Neural progenitor cell (in vitro differentiated cells): ENCODE results near the gene PKDCC. TPM values are rescaled to one million over a fixed set of nuclear protein-coding genes. Genes with fewer than 3 reads are reported as not detected.

Source experiments
- DNase-seq: peaks from one replicate; pipeline ENCODE4 v3.0.0-alpha.2; 2016; ENCODE audit warnings: low spot score
- H2AFZ ChIP-seq: fragments of 200-600 bp; sonication (generic); replicated peaks from 2 replicates; pipeline ENCODE4 v1.6.1; 2016; ENCODE audit warnings: antibody characterized with exemption
- H3F3A ChIP-seq: fragments of 200-600 bp; sonication (generic); 2 replicates; pipeline ENCODE4 v1.6.1; 2016; ENCODE audit warnings: antibody characterized with exemption, low read depth
- H3K27ac ChIP-seq: fragments of 200-600 bp; sonication (generic); 2 replicates; pipeline ENCODE4 v1.5.1; 2016; ENCODE audit warnings: mild to moderate bottlenecking
- H3K27me3 ChIP-seq: fragments of 200-600 bp; sonication (generic); 2 replicates; pipeline ENCODE4 v1.6.1; 2016; ENCODE audit warnings: mild to moderate bottlenecking, moderate library complexity
- H3K36me3 ChIP-seq: fragments of 200-600 bp; sonication (generic); 2 replicates; pipeline ENCODE4 v1.5.1; 2016
- H3K4me1 ChIP-seq: fragments of 200-600 bp; sonication (generic); 2 replicates; pipeline ENCODE4 v1.6.1; 2016; ENCODE audit warnings: mixed run types
- H3K4me2 ChIP-seq: fragments of 200-600 bp; sonication (generic); 2 replicates; pipeline ENCODE4 v1.6.1; 2016
- H3K4me3 ChIP-seq: fragments of 200-600 bp; sonication (generic); 2 replicates; pipeline ENCODE4 v1.5.1; 2016
- H3K79me2 ChIP-seq: fragments of 200-600 bp; sonication (generic); 2 replicates; pipeline ENCODE4 v1.6.1; 2016; ENCODE audit warnings: low read depth
- H3K9ac ChIP-seq: fragments of 200-600 bp; sonication (generic); 2 replicates; pipeline ENCODE4 v1.6.1; 2016
- H3K9me3 ChIP-seq: fragments of 200-600 bp; sonication (generic); 2 replicates; pipeline ENCODE4 v1.5.1; 2016; ENCODE audit warnings: low read depth
- H4K20me1 ChIP-seq: fragments of 200-600 bp; sonication (generic); 2 replicates; pipeline ENCODE4 v1.6.1; 2016; ENCODE audit warnings: low read depth
- H3K27ac Mint-ChIP-seq: 3 replicates; pipeline ENCODE4 v1.8.0; 2021; ENCODE audit warnings: mixed read lengths
- H3K27me3 Mint-ChIP-seq: 2 replicates; pipeline ENCODE4 v1.8.0; 2022; ENCODE audit warnings: low read depth, mild to moderate bottlenecking, inconsistent platforms, moderate library complexity, mixed read lengths; ENCODE audit not compliant: insufficient read depth
- H3K36me3 Mint-ChIP-seq: 3 replicates; pipeline ENCODE4 v1.8.0; 2021; ENCODE audit warnings: mixed read lengths
- H3K4me1 Mint-ChIP-seq: 3 replicates; pipeline ENCODE4 v1.8.0; 2021; ENCODE audit warnings: mixed read lengths
- H3K4me3 Mint-ChIP-seq: 3 replicates; pipeline ENCODE4 v1.8.0; 2021; ENCODE audit warnings: mild to moderate bottlenecking, moderate library complexity, mixed read lengths
- H3K9me3 Mint-ChIP-seq: 3 replicates; pipeline ENCODE4 v1.8.0; 2020; ENCODE audit warnings: mixed read lengths
- EZH2 ChIP-seq: fragments of 200-600 bp; sonication (generic); IDR thresholded peaks from 2 replicates; pipeline ENCODE4 v1.6.1; 2017; ENCODE audit warnings: antibody characterized with exemption, mild to moderate bottlenecking, moderate library complexity
- EZH2phosphoT487 ChIP-seq: fragments of 200-600 bp; sonication (generic); IDR thresholded peaks from 2 replicates; pipeline ENCODE4 v1.6.1; 2017; ENCODE audit warnings: antibody characterized with exemption
- total RNA-seq: library from RNA; depleted of rRNA; stranded (reverse); fragments of >200 nt; gene quantifications from 2 replicates; pipeline ENCODE4 v1.2.3, GENCODE V29; 2015; ENCODE audit warnings: low replicate concordance
- TF ChIP-seq, protein P1 (sequence below): fragments of 200-600 bp; sonication (generic); IDR thresholded peaks from 2 replicates; pipeline ENCODE4 v1.5.1; 2017; ENCODE audit warnings: antibody characterized with exemption, mild to moderate bottlenecking

PKDCC gene
- total RNA-seq, 1 donor from 2014 or later, result 70.4 TPM

DNA sequence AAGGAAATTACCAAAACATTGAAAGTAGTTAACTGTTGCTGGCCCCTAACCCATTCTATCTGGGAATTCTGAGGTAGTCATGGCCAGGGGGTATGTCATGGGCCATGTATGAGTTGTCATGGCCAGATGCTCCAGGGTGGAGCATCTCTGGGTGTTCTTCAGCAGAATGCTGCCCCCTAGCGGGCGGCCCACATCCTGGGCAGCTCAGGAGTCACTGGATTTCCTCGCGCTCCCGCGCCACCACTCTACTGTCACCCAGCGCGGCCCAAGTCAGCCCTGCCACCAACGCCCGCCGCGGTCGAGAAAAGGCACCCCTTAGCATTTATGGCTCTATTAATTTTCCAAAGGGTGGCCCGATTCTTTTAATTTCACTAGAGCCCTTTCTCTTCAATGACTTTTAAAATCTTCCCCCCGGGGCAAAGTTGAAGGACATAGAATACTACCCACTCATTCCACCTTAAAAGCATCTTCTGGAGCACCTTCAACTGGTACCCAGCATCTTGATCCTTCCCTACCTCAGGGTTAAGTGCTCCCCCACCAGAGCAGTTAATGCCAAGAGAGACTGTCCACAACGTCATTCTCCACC is 41.6 kb downstream of the PKDCC start:
- Histone ChIP-seq H3K4me3 (no peak overlapping the region), H3K9ac (no peak overlapping the region), H2AFZ (no peak overlapping the region), H3F3A (no peaks in the 10 kb centered on the region), H3K9me3 (no peaks in the 10 kb centered on the region), H3K4me2 (no peak overlapping the region), H3K79me2 (no peaks in the 10 kb centered on the region), H4K20me1 (no peaks in the 10 kb centered on the region), H3K4me1 (peaks cover 16% of the 10 kb centered on the region), H3K27ac (no peak overlapping the region), H3K36me3 (no peaks in the 10 kb centered on the region), H3K27me3 (peaks cover 12% of the 10 kb centered on the region)
- TF ChIP-seq, protein P1, sequence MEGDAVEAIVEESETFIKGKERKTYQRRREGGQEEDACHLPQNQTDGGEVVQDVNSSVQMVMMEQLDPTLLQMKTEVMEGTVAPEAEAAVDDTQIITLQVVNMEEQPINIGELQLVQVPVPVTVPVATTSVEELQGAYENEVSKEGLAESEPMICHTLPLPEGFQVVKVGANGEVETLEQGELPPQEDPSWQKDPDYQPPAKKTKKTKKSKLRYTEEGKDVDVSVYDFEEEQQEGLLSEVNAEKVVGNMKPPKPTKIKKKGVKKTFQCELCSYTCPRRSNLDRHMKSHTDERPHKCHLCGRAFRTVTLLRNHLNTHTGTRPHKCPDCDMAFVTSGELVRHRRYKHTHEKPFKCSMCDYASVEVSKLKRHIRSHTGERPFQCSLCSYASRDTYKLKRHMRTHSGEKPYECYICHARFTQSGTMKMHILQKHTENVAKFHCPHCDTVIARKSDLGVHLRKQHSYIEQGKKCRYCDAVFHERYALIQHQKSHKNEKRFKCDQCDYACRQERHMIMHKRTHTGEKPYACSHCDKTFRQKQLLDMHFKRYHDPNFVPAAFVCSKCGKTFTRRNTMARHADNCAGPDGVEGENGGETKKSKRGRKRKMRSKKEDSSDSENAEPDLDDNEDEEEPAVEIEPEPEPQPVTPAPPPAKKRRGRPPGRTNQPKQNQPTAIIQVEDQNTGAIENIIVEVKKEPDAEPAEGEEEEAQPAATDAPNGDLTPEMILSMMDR, result peak; percentile 74
- TF ChIP-seq EZH2 (no peak), EZH2phosphoT487 (no peak)
- H3K4me1 Mint-ChIP-seq, result peaks cover 10% of the 10 kb centered on the region
- H3K4me3 Mint-ChIP-seq, result no peak overlapping the region
- H3K9me3 Mint-ChIP-seq, result no peaks in the 10 kb centered on the region
- DNase-seq, result peak; percentile 82
- peaks cover 21% of the 10 kb centered on the region for H3K27me3 Mint-ChIP-seq
- H3K36me3 Mint-ChIP-seq, result no peaks in the 10 kb centered on the region
- no peak overlapping the region for H3K27ac Mint-ChIP-seq

DNA sequence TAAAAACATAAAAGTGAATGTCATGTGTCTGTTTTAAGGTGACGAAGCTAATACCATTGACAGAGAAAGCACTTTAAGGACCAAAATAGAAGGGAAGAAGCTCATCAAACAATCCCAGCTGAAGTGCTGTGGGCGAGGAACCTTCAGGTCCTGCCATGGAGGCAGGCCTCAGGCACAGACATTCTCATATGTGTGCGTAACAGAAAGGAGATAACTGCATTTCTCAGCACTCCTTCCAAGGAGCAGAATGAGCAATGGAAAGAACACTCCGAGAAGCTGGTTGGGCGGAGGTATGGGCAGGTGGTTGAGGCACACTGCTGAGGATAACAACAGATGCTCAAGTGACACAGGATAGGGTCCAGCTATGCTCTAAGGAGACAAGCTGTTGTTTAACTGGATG is 42.4 kb downstream of the PKDCC start:
- Mint-ChIP-seq H3K4me1 (peaks cover 7% of the 10 kb centered on the region), H3K27ac (no peak overlapping the region)

DNA sequence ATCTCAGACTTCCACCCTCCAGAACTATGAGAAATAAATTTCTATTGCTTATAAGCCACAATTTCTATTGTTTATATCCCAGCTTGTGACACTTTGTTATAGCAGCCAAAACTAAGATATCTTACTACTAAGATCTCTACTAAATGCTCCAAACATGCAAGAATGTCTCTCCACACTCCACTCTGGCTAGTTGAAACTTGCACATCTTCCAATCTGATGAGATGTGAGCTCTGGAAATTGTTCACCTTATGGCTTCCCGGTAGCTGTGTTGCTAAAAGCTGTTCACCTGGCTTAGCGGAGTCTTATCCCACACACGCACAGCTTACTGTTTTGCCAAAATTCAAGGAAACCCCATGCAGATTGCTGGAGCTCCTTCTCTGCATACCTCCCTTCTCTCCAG is 43.9 kb downstream of the PKDCC start:
- Histone ChIP-seq H4K20me1 (no peaks in the 10 kb centered on the region), H3F3A (no peaks in the 10 kb centered on the region), H3K4me3 (no peak overlapping the region), H3K36me3 (no peaks in the 10 kb centered on the region), H3K79me2 (no peaks in the 10 kb centered on the region), H3K27ac (no peak overlapping the region), H3K4me1 (peaks cover 16% of the 10 kb centered on the region), H3K27me3 (peaks cover 12% of the 10 kb centered on the region), H3K4me2 (peak overlapping the region; percentile 36), H3K9ac (no peak overlapping the region), H2AFZ (no peak overlapping the region), H3K9me3 (no peaks in the 10 kb centered on the region)
- Mint-ChIP-seq H3K4me3 (no peak overlapping the region), H3K27ac (no peak overlapping the region), H3K9me3 (no peaks in the 10 kb centered on the region), H3K36me3 (no peaks in the 10 kb centered on the region), H3K4me1 (peaks cover 7% of the 10 kb centered on the region), H3K27me3 (peaks cover 11% of the 10 kb centered on the region)
- no peak for DNase-seq
- TF ChIP-seq EZH2phosphoT487, result no peak
- TF ChIP-seq, protein P1, result no peak
- TF ChIP-seq EZH2, result no peak

More for the DNA sequence above, 42.4 kb downstream of the PKDCC start:
- no peaks in the 10 kb centered on the region for H3F3A ChIP-seq
- no peak overlapping the region for H3K4me3 Mint-ChIP-seq
- no peak overlapping the region for H2AFZ ChIP-seq
- H3K9me3 Mint-ChIP-seq, result no peaks in the 10 kb centered on the region
- TF ChIP-seq EZH2 (no peak), EZH2phosphoT487 (no peak)
- TF ChIP-seq, protein P1, result no peak
- H3K9me3 ChIP-seq, result no peaks in the 10 kb centered on the region
- peaks cover 16% of the 10 kb centered on the region for H3K27me3 Mint-ChIP-seq
- no peaks in the 10 kb centered on the region for H3K36me3 ChIP-seq
- no peak overlapping the region for H3K27ac ChIP-seq
- H3K79me2 ChIP-seq, result no peaks in the 10 kb centered on the region
- no peak overlapping the region for H3K9ac ChIP-seq
- peaks cover 12% of the 10 kb centered on the region for H3K27me3 ChIP-seq
- no peak overlapping the region for H3K4me2 ChIP-seq
- H3K4me3 ChIP-seq, result no peak overlapping the region
- H3K4me1 ChIP-seq, result peaks cover 16% of the 10 kb centered on the region
- H3K36me3 Mint-ChIP-seq, result no peaks in the 10 kb centered on the region
- no peak for DNase-seq
- H4K20me1 ChIP-seq, result no peaks in the 10 kb centered on the region
